Activated CD8-positive, alpha-beta T cell treated with anti-CD3 and anti-CD28 coated beads for 36 hours (primary cell): ENCODE data around the gene PAGE2. TPM values are rescaled to one million over a fixed set of nuclear protein-coding genes. Genes with fewer than 3 reads are reported as not detected.
"Not testable (repeated sequence)": the region's sequence is repeated elsewhere in the genome, so short reads cannot be mapped to it uniquely, and the experiment has no call there.

Experiments
- ATAC-seq: fragments of 200-7000 bp; cut with Tn5 transposase; one replicate; pipeline ENCODE4 v1.10.0; 2021; ENCODE audit warnings: mild to moderate bottlenecking, moderate library complexity
- CTCF ChIA-PET: fragments of 350-600 bp; sonication (Branson Sonifier 250); formaldehyde crosslinking; loops from one replicate; lab custom pipeline; 2021; ENCODE audit warnings: antibody characterized with exemption; lab: Charles Lee
- POLR2A ChIA-PET: fragments of 350-600 bp; sonication (Branson Sonifier 250); formaldehyde crosslinking; loops from one replicate; lab custom pipeline; 2021; ENCODE audit warnings: antibody characterized with exemption; lab: Charles Lee
- DNase-seq: peaks from one replicate; pipeline ENCODE4 v3.0.0-alpha.2; 2020
- H3K27ac Mint-ChIP-seq: one replicate; pipeline ENCODE4 v1.8.0; 2021; ENCODE audit warnings: mild to moderate bottlenecking, mixed read lengths
- H3K27me3 Mint-ChIP-seq: one replicate; pipeline ENCODE4 v1.8.0; 2021; ENCODE audit warnings: mixed read lengths
- H3K36me3 Mint-ChIP-seq: one replicate; pipeline ENCODE4 v1.8.0; 2021; ENCODE audit warnings: low read depth, mixed read lengths
- H3K4me1 Mint-ChIP-seq: one replicate; pipeline ENCODE4 v1.8.0; 2021; ENCODE audit warnings: low read depth, mixed read lengths
- H3K4me3 Mint-ChIP-seq: one replicate; pipeline ENCODE4 v1.8.0; 2021; ENCODE audit warnings: mild to moderate bottlenecking, moderate library complexity, mixed read lengths
- H3K9me3 Mint-ChIP-seq: one replicate; pipeline ENCODE4 v1.8.0; 2021; ENCODE audit warnings: mixed read lengths
- intact Hi-C: fragments of 100-400 bp; cut with micrococcal nuclease; formaldehyde crosslinking; loops from one replicate; pipeline ENCODE4 v1.10.0; 2022
- total RNA-seq, 2 experiments: library from RNA; stranded (reverse); gene quantifications; one replicate each; pipeline ENCODE4 v1.2.3, GENCODE V29; 2021
- TF ChIP-seq, protein P1 (sequence below): fragments of 200-600 bp; IDR thresholded peaks from one replicate; pipeline ENCODE4 v1.8.0; 2022; ENCODE audit warnings: antibody characterized with exemption, mild to moderate bottlenecking

The PAGE2 gene
- total RNA-seq, 2 experiments from 2014 or later = not detected

DNA sequence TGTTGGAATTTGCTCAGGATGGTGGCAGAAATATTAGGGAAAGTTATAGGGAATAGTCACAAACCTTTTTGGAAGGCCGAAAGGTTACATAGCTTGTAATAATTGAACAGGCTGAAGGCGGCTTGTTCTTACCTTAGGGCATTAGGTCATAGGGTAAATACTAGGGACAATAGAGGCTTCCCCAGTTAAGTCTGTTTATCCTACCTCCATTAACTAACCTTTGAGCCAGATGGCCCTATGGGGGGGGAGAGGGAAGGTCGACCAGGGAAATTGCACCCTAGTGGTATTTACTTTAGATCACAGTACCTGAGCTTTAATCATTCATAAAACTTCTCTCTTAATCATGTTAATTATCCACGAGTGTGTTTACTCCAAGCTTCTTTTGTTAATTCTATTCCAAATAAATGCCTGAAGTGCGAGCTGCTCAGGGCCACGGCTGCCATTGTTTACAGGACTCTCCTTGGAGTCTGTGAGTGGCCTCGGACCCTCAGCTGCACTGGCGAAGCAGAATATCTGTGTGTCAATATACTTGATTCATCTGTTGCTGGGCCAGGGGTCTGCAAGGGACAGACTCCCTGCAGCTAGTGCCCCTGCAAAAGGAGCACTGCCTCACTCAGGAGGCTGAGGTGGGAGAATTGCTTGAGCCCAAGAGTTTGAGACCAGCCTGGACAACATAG lies 22.9 kb downstream of the PAGE2 start:
- CTCF ChIA-PET = interaction anchor here (0.7 kb wide), 1 partner anchor 408 kb away, joined by 3 read pairs; no protein-coding TSS in a partner anchor
- Mint-ChIP-seq H3K4me3 (no peak overlapping the region), H3K27ac (no peak overlapping the region), H3K36me3 (no peaks in the 10 kb centered on the region), H3K27me3 (no peaks in the 10 kb centered on the region), H3K9me3 (no peaks in the 10 kb centered on the region), H3K4me1 (no peaks in the 10 kb centered on the region)
- ATAC-seq = no peak
- TF ChIP-seq, protein P1, sequence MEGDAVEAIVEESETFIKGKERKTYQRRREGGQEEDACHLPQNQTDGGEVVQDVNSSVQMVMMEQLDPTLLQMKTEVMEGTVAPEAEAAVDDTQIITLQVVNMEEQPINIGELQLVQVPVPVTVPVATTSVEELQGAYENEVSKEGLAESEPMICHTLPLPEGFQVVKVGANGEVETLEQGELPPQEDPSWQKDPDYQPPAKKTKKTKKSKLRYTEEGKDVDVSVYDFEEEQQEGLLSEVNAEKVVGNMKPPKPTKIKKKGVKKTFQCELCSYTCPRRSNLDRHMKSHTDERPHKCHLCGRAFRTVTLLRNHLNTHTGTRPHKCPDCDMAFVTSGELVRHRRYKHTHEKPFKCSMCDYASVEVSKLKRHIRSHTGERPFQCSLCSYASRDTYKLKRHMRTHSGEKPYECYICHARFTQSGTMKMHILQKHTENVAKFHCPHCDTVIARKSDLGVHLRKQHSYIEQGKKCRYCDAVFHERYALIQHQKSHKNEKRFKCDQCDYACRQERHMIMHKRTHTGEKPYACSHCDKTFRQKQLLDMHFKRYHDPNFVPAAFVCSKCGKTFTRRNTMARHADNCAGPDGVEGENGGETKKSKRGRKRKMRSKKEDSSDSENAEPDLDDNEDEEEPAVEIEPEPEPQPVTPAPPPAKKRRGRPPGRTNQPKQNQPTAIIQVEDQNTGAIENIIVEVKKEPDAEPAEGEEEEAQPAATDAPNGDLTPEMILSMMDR = no peak
- intact Hi-C loops = no loop called here
- POLR2A ChIA-PET = no interaction called here
- DNase-seq = no peak

DNA sequence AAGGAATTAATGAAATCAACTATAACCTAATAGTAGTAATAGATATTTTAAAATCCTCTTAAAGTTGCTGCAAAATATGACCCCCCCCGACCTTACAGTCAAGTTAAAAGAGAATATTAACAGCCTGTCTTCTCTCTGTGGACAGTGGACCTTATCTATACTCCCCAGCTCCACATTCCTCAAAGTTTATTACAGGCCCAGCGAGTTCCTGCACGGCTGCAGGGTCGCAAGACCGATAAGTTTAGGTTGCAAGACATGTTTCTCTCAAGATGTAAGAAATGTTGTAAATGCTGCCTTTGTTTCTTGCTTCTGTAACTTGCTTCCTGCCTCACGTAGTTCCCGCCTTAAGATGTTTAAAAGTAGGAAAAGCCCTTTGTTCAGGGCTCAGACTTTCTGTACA lies 27.8 kb downstream of the PAGE2 start:
- peaks cover 17% of the 10 kb centered on the region for H3K4me1 Mint-ChIP-seq
- ATAC-seq, CTCF ChIA-PET: not testable (repeated sequence)

DNA sequence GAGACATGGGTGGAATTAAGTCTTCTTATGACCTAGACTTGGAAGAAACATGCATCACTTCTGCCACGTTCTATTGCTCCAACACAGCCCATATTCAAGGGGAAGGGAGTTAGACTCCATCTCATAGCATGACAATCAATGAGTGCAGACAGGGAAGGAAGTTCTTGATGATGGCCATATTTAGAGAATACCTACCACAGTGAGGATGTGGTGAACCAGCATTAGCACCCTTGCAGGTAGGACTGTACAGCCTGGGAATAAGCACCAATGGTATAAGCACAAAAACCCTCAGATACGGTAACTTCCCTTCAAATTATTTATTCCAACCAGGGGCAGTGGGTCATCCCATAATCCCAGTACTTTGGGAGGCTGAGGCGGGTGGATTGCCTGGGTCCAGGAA lies 29.8 kb downstream of the PAGE2 start:
- TF ChIP-seq, protein P1 = no peak
- POLR2A ChIA-PET = no interaction called here

More for the DNA sequence above, 27.8 kb downstream of the PAGE2 start:
- H3K27me3 Mint-ChIP-seq, H3K27ac Mint-ChIP-seq, DNase-seq, intact Hi-C loops, H3K36me3 Mint-ChIP-seq, POLR2A ChIA-PET, H3K9me3 Mint-ChIP-seq, H3K4me3 Mint-ChIP-seq: not testable (repeated sequence)

DNA sequence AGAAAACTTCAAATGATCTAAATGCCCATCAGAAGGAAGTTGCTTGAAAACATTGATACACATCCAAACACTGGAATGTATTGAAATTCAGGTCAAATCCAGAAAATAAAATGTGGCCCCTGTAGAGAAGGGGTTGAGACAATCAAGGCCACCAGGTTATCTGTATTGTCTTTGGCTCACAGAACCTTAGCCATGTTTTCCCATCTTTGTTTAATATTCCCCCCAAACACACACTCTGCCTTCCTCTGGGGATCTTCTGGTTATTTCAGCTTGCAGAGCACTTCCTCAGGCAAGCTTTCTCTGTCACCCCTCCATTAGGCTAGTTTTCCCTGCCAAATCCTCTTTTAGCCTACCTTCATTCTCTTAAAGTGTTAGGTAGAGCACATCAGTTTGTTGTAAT lies 30.5 kb downstream of the PAGE2 start:
- Mint-ChIP-seq H3K27me3 (peaks cover 2% of the 10 kb centered on the region), H3K27ac (no peak overlapping the region), H3K36me3 (no peaks in the 10 kb centered on the region), H3K9me3 (no peaks in the 10 kb centered on the region), H3K4me1 (peaks cover 17% of the 10 kb centered on the region), H3K4me3 (no peak overlapping the region)
- intact Hi-C loops = no loop called here
- POLR2A ChIA-PET = no interaction called here
- TF ChIP-seq, protein P1 = no peak
- CTCF ChIA-PET = no interaction called here
- ATAC-seq = no peak
- no peak for DNase-seq

More for the DNA sequence above, 29.8 kb downstream of the PAGE2 start:
- H3K4me1 Mint-ChIP-seq = peaks cover 17% of the 10 kb centered on the region
- DNase-seq (no peak), ATAC-seq (no peak)
- intact Hi-C loops = no loop called here
- no peaks in the 10 kb centered on the region for H3K36me3 Mint-ChIP-seq
- H3K27me3 Mint-ChIP-seq = no peaks in the 10 kb centered on the region
- CTCF ChIA-PET = no interaction called here
- H3K9me3 Mint-ChIP-seq = no peaks in the 10 kb centered on the region
- no peak overlapping the region for H3K27ac Mint-ChIP-seq
- H3K4me3 Mint-ChIP-seq = no peak overlapping the region

DNA sequence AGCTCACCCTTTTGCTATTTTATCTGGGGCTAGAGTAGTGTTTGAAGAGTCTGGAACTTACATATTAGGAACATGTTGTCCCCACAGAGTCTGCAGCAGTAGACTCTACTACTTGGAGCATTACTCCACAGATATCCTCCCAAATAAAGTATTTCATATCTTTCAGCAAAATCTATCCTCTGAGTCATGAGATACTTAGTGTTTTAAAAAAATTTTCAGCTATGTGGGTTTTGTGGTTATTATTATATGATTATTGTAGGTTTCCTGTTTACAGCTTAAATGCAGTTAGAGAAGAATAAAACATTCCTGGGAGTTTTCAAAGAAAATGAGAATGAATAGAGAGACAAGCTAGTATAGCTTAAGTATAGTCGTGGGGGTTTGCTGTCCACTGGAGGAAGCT lies 30.9 kb downstream of the PAGE2 start:
- no peak overlapping the region for H3K27ac Mint-ChIP-seq
- POLR2A ChIA-PET = no interaction called here
- no peak overlapping the region for H3K4me3 Mint-ChIP-seq
- peaks cover 2% of the 10 kb centered on the region for H3K27me3 Mint-ChIP-seq
- CTCF ChIA-PET = no interaction called here
- H3K36me3 Mint-ChIP-seq = no peaks in the 10 kb centered on the region
- DNase-seq (no peak), ATAC-seq (no peak)
- no peaks in the 10 kb centered on the region for H3K9me3 Mint-ChIP-seq
- intact Hi-C loops = no loop called here
- TF ChIP-seq, protein P1 = no peak
- H3K4me1 Mint-ChIP-seq = peaks cover 17% of the 10 kb centered on the region
